Muscle layer of duodenum (tissue), 2 donors: ENCODE measurements around the gene WDR45B.

Source experiments
- H3K27ac ChIP-seq: one replicate; pipeline ENCODE4 v1.7.0; 2013; ENCODE audit warnings: mild to moderate bottlenecking, low read length
- H3K27me3 ChIP-seq: one replicate; pipeline ENCODE4 v1.7.0; 2013; ENCODE audit warnings: low read depth, mild to moderate bottlenecking, control low read depth, low read length
- H3K36me3 ChIP-seq, 2 donors: one replicate each; pipeline ENCODE4 v1.7.0; 2013; ENCODE audit warnings: low read length in 2 of 2, control low read depth in 1 of 2, mild to moderate bottlenecking in 1 of 2; ENCODE audit not compliant: insufficient read depth in 2 of 2, control insufficient read depth in 1 of 2
- H3K4me1 ChIP-seq, 2 donors: one replicate each; pipeline ENCODE4 v1.7.0; 2013; ENCODE audit warnings: low read length in 2 of 2, mild to moderate bottlenecking in 2 of 2, control low read depth in 1 of 2, moderate library complexity in 1 of 2; ENCODE audit not compliant: insufficient read depth in 2 of 2, control insufficient read depth in 1 of 2
- H3K4me3 ChIP-seq, 2 donors: one replicate each; pipeline ENCODE4 v1.7.0; 2013; ENCODE audit warnings: low read length in 2 of 2, low read depth in 1 of 2, mild to moderate bottlenecking in 1 of 2
- H3K9me3 ChIP-seq, 2 donors: one replicate each; pipeline ENCODE4 v1.7.0; 2013; ENCODE audit warnings: low read length in 2 of 2, control low read depth in 1 of 2, mild to moderate bottlenecking in 1 of 2; ENCODE audit not compliant: control insufficient read depth in 1 of 2
- donor health status: healthy.

The WDR45B gene

DNA sequence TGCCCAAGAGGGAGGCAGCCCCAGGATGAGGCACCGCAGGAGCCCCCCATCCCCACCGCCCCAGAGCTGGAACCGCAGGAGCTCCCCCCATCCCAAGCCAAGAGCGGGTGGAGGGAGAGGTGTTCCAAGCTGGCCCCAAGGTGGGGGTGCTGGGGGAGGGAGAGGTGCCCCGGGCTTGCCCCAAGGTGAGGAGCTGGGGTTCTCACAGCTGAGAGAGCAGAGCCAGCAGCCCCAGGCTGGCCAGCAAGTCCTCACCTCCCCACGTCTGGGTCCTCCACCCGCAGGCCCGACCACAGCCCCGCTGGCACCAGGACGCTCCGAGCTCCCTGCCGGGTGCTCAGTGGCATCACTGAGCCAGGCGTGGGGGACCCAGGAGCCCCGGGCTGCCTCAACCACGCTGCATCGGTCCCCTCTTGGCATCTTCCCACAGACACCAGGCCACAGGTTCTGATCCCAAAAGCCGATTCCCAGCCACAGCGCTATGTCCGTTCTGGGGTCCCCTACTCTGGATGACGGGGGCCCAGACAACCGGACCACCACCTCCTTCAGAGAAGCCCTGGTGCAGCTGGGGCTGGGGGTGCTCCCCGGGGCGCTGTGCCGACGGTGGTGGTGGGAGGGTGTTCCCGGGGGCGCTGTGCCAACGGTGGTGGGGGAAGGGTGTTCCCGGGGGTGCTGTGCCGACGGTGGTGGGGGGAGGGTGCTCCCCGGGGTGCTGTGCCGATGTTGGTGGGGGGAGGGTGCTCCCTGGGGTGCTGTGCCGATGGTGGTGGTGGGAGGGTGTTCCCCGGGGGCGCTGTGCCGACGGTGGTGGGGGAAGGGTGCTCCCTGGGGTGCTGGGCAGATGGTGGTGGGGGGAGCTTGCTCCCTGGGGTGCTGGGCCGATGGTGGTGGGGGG is 15.4 kb upstream of the WDR45B start:
- H3K4me3 ChIP-seq: no peak overlapping the region
- no peak overlapping the region for H3K27ac ChIP-seq
- H3K4me1 ChIP-seq: peaks cover 0 to 4% of the 10 kb centered on the region in 2 donors
- peaks cover 0 to 22% of the 10 kb centered on the region in 2 donors for H3K36me3 ChIP-seq
- H3K27me3 ChIP-seq: no peaks in the 10 kb centered on the region
- H3K9me3 ChIP-seq: no peaks in the 10 kb centered on the region

DNA sequence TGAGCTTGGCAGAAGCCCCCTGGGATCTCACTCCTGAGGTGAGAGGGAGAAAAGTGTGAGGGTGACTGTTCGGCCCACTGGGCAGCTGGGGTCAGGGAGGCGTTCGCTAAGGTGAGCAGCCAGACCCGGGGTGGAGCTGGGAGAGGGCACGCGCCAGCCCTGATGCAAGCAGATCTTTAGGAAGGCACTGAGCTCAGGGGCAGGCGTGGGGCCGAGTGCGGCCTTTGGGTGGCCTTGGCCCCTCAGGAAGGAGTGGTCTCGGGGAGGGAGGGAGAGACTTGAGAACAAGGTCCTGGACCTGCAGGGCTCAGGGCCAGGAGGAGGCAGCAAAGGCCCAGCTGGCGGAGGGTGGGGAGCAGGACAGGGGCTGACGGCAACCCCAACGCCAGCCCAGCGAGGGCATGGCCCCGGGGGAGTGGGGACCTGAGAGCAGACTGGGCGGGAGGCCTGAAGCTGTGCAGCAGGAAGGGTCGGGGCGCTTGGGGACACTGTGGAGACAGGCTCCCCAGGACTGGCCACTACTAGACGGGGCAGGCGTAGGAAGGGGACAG is 14.5 kb upstream of the WDR45B start:
- no peaks in the 10 kb centered on the region for H3K27me3 ChIP-seq
- no peak overlapping the region for H3K27ac ChIP-seq
- H3K36me3 ChIP-seq: peaks cover 0 to 30% of the 10 kb centered on the region in 2 donors
- no peaks in the 10 kb centered on the region for H3K4me1 ChIP-seq
- H3K4me3 ChIP-seq: no peak overlapping the region
- no peaks in the 10 kb centered on the region for H3K9me3 ChIP-seq

DNA sequence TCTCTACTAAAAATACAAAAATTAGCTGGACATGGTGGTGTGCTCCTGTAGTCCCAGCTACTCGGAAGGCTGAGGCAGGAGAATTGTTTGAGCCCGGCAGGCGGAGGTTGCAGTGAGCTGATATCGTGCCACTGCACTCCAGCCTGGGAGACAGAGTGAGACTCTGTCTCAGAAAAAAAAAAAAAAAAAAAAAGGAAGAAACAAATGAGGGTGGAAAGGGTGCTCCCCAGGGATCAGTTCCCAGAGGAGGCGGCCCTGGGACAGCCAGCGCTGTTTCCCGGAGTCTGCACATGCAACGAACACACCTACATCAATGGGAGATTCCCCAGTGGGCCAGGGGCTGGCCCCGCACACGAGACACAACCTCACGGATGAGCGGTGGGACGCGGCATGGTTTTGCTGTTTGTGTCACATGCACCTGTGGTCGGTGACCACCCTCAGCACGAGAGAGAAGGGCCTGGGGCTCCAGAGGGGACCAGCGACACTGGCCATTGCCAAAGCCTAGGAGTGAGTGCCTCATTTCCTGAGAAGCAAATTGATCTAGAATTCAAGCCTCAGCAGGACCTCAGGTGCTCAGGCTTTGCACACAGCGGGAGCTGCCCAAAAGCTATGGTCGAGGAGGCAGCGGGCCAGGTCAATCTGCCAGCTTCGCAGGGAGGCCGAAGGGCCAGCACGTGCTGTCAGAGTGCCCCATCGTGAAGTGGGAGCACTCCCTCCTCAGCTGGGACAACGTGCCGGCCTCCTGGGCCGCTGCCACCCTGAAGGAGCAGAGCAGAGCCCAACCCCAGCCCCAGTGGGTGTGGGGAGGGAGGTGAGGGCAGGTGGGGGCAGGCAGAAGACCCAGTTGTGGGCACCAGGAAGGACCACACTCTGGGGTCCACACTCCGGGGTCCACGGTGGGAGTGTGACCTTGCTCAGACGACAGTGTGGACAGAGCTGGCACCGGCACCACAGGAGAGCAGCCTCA is 13.8 kb upstream of the WDR45B start:
- H3K27me3 ChIP-seq: no peaks in the 10 kb centered on the region
- peaks cover 0 to 38% of the 10 kb centered on the region in 2 donors for H3K36me3 ChIP-seq
- no peaks in the 10 kb centered on the region for H3K4me1 ChIP-seq
- H3K9me3 ChIP-seq: no peaks in the 10 kb centered on the region
- H3K27ac ChIP-seq: no peak overlapping the region
- H3K4me3 ChIP-seq: no peak overlapping the region

DNA sequence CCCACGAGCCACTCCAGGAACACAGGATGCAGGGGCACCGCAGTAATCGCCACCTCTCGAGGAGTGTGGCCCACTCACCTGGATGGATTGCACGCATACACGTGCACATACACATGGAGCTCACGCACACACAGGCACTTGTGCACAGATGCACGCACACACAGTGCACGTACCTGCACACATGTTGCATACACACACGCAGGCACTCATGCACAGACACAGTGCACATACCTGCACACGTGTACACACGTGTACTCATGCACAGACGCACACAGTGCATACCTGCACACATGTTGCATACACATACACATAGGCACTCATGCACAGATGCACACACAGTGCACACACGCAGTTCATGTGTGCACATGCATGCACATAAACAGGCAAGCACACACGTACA is 11.6 kb upstream of the WDR45B start:
- Histone ChIP-seq H3K27me3 (no peaks in the 10 kb centered on the region), H3K36me3 (peaks cover 0 to 44% of the 10 kb centered on the region in 2 donors)

DNA sequence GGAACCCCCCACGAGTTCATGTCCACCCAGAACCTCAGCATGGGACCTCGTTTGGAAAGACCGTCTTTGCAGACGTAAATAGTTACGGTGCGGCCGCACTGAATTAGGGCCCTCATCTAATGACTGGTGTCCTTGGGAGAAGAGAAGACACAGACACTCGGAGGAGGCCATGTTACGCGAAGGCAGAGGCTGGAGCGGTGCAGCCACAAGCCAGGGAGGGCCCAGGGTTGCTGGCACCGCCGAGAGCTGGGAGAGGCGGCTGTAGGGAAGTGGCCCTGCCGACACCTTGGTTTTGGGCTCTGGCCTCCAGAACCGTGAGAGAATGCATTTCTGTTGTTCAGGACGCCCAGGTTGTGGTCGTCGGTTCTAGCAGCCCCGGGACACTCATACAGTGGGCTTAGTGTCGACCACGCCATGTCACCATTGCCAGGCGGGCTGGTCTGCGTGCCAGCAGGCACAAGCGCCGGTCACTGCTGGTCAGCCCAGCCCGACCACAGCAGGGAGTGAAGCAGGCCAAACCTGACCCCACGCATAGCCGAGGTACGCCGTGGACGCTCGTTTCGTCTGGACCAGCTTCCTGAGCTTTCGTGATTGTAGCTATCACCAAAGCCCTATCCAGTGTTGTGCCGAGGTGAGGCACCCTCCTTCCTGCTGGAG is 10.7 kb upstream of the WDR45B start:
- no peaks in the 10 kb centered on the region for H3K27me3 ChIP-seq
- H3K36me3 ChIP-seq: peaks cover 0 to 40% of the 10 kb centered on the region in 2 donors
- H3K4me3 ChIP-seq: no peak overlapping the region
- peaks cover 0 to 4% of the 10 kb centered on the region in 2 donors for H3K4me1 ChIP-seq
- H3K9me3 ChIP-seq: no peaks in the 10 kb centered on the region
- no peak overlapping the region for H3K27ac ChIP-seq

More for the DNA sequence above, 11.6 kb upstream of the WDR45B start:
- no peaks in the 10 kb centered on the region for H3K4me1 ChIP-seq
- no peak overlapping the region for H3K4me3 ChIP-seq
- no peak overlapping the region for H3K27ac ChIP-seq
- no peaks in the 10 kb centered on the region for H3K9me3 ChIP-seq

DNA sequence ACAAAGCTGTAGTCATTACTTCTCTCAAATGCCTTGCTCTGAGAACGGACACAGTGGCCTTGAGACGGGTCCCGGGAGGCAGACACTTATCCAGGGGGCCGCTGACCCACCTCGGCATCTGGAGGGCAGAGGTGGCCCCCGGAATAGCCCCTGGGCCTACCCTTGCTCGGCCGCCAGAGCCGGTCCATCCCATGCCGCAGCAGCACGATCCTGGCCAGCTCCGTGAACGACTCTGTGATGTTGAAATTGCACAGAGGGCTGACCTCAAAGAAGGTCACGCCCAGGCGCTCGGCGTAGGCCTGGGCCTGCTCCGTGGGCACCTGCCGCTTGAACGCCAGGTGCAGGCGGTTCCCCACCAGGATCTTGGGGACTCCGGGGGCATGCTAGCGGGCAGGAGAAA is 10.1 kb upstream of the WDR45B start:
- Histone ChIP-seq H3K36me3 (peaks cover 0 to 39% of the 10 kb centered on the region in 2 donors), H3K4me3 (no peak overlapping the region)

DNA sequence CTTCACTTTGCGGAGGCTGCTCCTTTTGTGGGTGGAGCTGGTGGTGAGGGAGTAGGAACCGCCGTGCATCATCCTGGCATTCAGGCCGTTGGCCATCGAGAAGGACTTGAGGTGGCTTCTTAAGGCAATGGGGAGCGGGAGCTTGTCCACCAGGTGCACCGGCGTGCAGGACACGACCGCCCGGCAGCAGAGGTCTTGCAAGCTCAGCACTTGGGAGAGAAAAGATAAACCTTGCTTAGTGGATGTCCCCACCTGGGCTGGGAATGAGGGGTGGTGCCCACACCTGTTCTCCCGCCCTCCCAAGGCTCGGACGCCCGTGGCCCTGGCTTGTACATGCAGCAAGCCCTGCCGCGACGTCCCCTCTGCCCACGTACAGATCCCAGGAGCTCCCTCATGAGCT is 9.7 kb upstream of the WDR45B start:
- Histone ChIP-seq H3K4me1 (peaks cover 0 to 4% of the 10 kb centered on the region in 2 donors), H3K36me3 (peaks cover 0 to 39% of the 10 kb centered on the region in 2 donors), H3K27ac (no peak overlapping the region), H3K9me3 (no peaks in the 10 kb centered on the region), H3K27me3 (no peaks in the 10 kb centered on the region), H3K4me3 (no peak overlapping the region)

More for the DNA sequence above, 10.1 kb upstream of the WDR45B start:
- peaks cover 0 to 4% of the 10 kb centered on the region in 2 donors for H3K4me1 ChIP-seq
- no peak overlapping the region for H3K27ac ChIP-seq
- no peaks in the 10 kb centered on the region for H3K27me3 ChIP-seq
- no peaks in the 10 kb centered on the region for H3K9me3 ChIP-seq

DNA sequence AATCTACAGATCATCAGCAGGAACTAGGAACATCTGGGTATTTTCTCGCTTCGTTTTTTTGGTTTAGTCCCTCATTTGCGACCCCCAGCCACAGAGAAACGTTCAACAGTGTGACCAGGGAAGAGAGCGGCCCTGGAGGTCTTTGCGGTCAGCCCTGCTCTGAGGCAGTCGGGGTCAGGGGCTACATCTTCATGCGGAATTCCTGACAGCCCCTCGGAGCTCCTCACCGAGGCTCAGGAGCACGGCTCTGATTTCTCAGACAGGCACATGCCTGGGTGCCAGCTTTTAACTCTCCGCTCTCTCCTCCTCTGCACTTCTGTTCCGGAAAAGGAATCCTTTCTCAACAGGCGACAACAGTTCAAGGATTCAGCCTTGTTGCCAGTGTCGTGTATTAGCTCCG is 8.0 kb upstream of the WDR45B start:
- H3K4me3 ChIP-seq: no peak overlapping the region
- peaks cover 0 to 4% of the 10 kb centered on the region in 2 donors for H3K4me1 ChIP-seq
- no peaks in the 10 kb centered on the region for H3K27me3 ChIP-seq
- H3K9me3 ChIP-seq: no peaks in the 10 kb centered on the region
- H3K36me3 ChIP-seq: peaks cover 0 to 31% of the 10 kb centered on the region in 2 donors
- H3K27ac ChIP-seq: no peak overlapping the region

DNA sequence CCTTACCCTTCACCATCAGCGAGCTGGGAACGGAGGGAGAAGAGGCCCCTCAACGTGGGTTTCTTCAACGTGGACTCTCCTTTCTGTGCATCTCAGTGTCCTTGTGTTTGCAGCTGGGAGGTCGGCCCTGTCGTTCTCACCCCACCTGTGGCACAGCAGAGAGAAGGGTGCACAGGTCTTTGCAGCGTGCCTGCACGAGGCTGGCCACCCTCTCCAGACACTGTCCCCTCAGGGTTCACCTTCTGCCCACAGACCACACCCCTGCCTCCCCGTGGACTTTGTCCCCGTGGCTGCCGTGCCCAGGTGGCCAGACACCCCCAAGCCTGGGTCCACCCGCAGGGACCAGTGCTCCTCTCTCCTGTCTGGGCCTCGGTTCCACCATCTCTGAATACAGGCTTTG is 7.3 kb upstream of the WDR45B start:
- Histone ChIP-seq H3K36me3 (peaks cover 0 to 31% of the 10 kb centered on the region in 2 donors), H3K4me1 (peaks cover 0 to 4% of the 10 kb centered on the region in 2 donors), H3K9me3 (no peaks in the 10 kb centered on the region), H3K27me3 (no peaks in the 10 kb centered on the region), H3K27ac (peak overlapping the region; percentile 63), H3K4me3 (no peak overlapping the region)

DNA sequence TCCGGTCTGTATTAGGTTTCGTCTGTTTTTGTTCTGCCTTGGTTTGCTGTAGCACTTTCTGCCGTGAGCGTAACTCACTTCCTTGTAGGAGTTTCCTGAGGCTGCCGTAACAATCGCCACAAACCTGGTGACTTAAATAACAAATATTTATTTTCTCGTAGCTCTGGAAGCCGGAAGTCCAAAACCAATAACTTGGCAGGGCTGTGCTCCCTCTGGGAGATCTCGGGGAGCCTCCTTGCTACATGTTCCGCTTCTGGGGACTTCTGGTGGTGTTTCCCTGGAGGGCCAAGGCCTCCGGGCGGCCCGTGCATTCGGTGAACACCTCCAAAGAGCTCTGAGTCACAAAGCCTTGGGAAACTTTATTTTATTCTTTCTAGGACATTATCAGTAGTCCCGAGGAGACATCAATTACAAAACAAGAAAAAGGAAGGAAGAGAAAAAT is 6.8 kb upstream of the WDR45B start:
- H3K27ac ChIP-seq: peak overlapping the region; percentile 63
- peaks cover 0 to 4% of the 10 kb centered on the region in 2 donors for H3K4me1 ChIP-seq
- no peak overlapping the region for H3K4me3 ChIP-seq
- no peaks in the 10 kb centered on the region for H3K27me3 ChIP-seq
- H3K36me3 ChIP-seq: peaks cover 0 to 31% of the 10 kb centered on the region in 2 donors
- no peaks in the 10 kb centered on the region for H3K9me3 ChIP-seq
